ENCODE data around the gene DIP2C.

DIP2C gene

GRCh38 chr10:555682-556350, 133.7 kb downstream of the DIP2C start:
- no peak for TF ChIP-seq CTCF (IDR thresholded peaks at IDR 0.05; ENCODE audit: insufficient read depth, low read length, poor library complexity, severe bottlenecking)
- H3K27me3 ChIP-seq (replicated peaks; ENCODE audit: control insufficient read depth, insufficient read depth, low read length): no peaks in the 10 kb centered on the region; the same call in 1 of the 2 replicates
- no peaks in the 10 kb centered on the region for H3K36me3 ChIP-seq (ENCODE audit: control insufficient read depth, insufficient read depth, low read length)
- no peak for DNase-seq (ENCODE audit: extremely low read depth, insufficient read length)
- H3K4me3 ChIP-seq (replicated peaks; ENCODE audit: low read depth, low read length): no peak overlapping the region

- Histone ChIP-seq H3K36me3 (ENCODE audit: control insufficient read depth, insufficient read depth, low read length) (no peaks in the 10 kb centered on the region), H3K27me3 (replicated peaks; ENCODE audit: control insufficient read depth, insufficient read depth, low read length) (no peaks in the 10 kb centered on the region; the same call in 1 of the 2 replicates), H3K4me3 (replicated peaks; ENCODE audit: low read depth, low read length) (no peak overlapping the region)
- DNase-seq (ENCODE audit: extremely low read depth, insufficient read length): no peak
- TF ChIP-seq CTCF (IDR thresholded peaks at IDR 0.05; ENCODE audit: insufficient read depth, low read length, poor library complexity, severe bottlenecking): no peak
These were observed 134.2 kb downstream of the DIP2C start for GRCh38 chr10:555281-555680.

- Histone ChIP-seq H3K27me3 (replicated peaks; ENCODE audit: control insufficient read depth, insufficient read depth, low read length) (no peaks in the 10 kb centered on the region; the same call in 1 of the 2 replicates), H3K36me3 (ENCODE audit: control insufficient read depth, insufficient read depth, low read length) (no peaks in the 10 kb centered on the region), H3K4me3 (replicated peaks; ENCODE audit: low read depth, low read length) (no peak overlapping the region)
- TF ChIP-seq CTCF (IDR thresholded peaks at IDR 0.05; ENCODE audit: insufficient read depth, low read length, poor library complexity, severe bottlenecking): no peak
- no peak for DNase-seq (ENCODE audit: extremely low read depth, insufficient read length)
These were observed 135.2 kb downstream of the DIP2C start for GRCh38 chr10:554182-554848.

- no peaks in the 10 kb centered on the region; the same call in 1 of the 2 replicates for H3K27me3 ChIP-seq (replicated peaks; ENCODE audit: control insufficient read depth, insufficient read depth, low read length)
- TF ChIP-seq CTCF (IDR thresholded peaks at IDR 0.05; ENCODE audit: insufficient read depth, low read length, poor library complexity, severe bottlenecking): no peak
- DNase-seq (ENCODE audit: extremely low read depth, insufficient read length): no peak
These were observed 136.2 kb downstream of the DIP2C start for GRCh38 chr10:553233-553632.

GRCh38 chr10:552679-553078, 136.8 kb downstream of the DIP2C start:
- Histone ChIP-seq H3K36me3 (ENCODE audit: control insufficient read depth, insufficient read depth, low read length) (no peaks in the 10 kb centered on the region), H3K27me3 (replicated peaks; ENCODE audit: control insufficient read depth, insufficient read depth, low read length) (no peaks in the 10 kb centered on the region; the same call in 1 of the 2 replicates), H3K4me3 (replicated peaks; ENCODE audit: low read depth, low read length) (no peak overlapping the region)
- no peak for TF ChIP-seq CTCF (IDR thresholded peaks at IDR 0.05; ENCODE audit: insufficient read depth, low read length, poor library complexity, severe bottlenecking)
- DNase-seq (ENCODE audit: extremely low read depth, insufficient read length): no peak

More at GRCh38 chr10:553233-553632, 136.2 kb downstream of the DIP2C start:
- Histone ChIP-seq H3K36me3 (ENCODE audit: control insufficient read depth, insufficient read depth, low read length) (no peaks in the 10 kb centered on the region), H3K4me3 (replicated peaks; ENCODE audit: low read depth, low read length) (no peak overlapping the region)
